Prostate gland (tissue), 2 donors: ENCODE measurements around the gene KIF21B. TPM values are rescaled to one million over a fixed set of nuclear protein-coding genes. Genes with fewer than 3 reads are reported as not detected.

ENCODE experiments used
- DNase-seq: peaks from one replicate; pipeline ENCODE4 v3.0.0-alpha.2; 2019; ENCODE audit warnings: low spot score
- H3K27ac ChIP-seq, 2 donors: fragments of 200-600 bp; sonication (generic); 2 replicates each; pipeline ENCODE4 v1.5.1; 2017 to 2019
- H3K27me3 ChIP-seq: fragments of 200-600 bp; sonication (generic); replicated peaks from 2 replicates; pipeline ENCODE4 v1.5.1; 2019; ENCODE audit not compliant: insufficient read depth
- H3K36me3 ChIP-seq, 2 donors: fragments of 200-600 bp; sonication (generic); 1 replicate in 1 of 2; 2 replicates in 1 of 2; pipeline versions ENCODE4 v1.5.1 to v1.8.1; 2017 to 2019
- H3K4me1 ChIP-seq: fragments of 200-600 bp; sonication (generic); replicated peaks from 2 replicates; pipeline ENCODE4 v1.5.1; 2019
- H3K4me3 ChIP-seq, 2 donors: fragments of 200-600 bp; sonication (generic); 2 replicates each; pipeline ENCODE4 v1.5.1; 2017 to 2019
- H3K9me3 ChIP-seq: fragments of 200-600 bp; sonication (generic); 2 replicates; pipeline ENCODE4 v1.5.1; 2017
- CTCF ChIP-seq, 4 experiments: fragments of 200-600 bp in 2 of 4; fragments of 450-650 bp in 2 of 4; sonication (generic) in 2 of 4; IDR thresholded peaks; 1 replicate in 3 of 4; 2 replicates in 1 of 4; pipeline ENCODE4 v1.5.1; 2016 to 2019; ENCODE audit warnings: antibody characterized with exemption in 4 of 4, mild to moderate bottlenecking in 2 of 4, moderate library complexity in 2 of 4
- POLR2A ChIP-seq: fragments of 450-650 bp; IDR thresholded peaks from one replicate; pipeline ENCODE4 v1.6.1; 2016; ENCODE audit warnings: antibody characterized with exemption, mild to moderate bottlenecking
- POLR2AphosphoS5 ChIP-seq: sonication (generic); formaldehyde crosslinking; IDR thresholded peaks from one replicate; pipeline ENCODE4 v1.6.1; 2017; ENCODE audit warnings: antibody characterized with exemption
- whole genome bisulfite sequencing: methylation state at CpG from one replicate; pipeline ENCODE4 v1.1.5; 2018; 5-methylcytosine and 5-hydroxymethylcytosine counted together
- intact Hi-C: fragments of 100-400 bp; cut with DNase I; formaldehyde crosslinking; loops from one replicate; pipeline ENCODE4 v1.14.2; 2022
- total RNA-seq, 2 donors: library from RNA; depleted of rRNA; stranded (reverse); fragments of >200 nt; gene quantifications; one replicate each; pipeline ENCODE4 v1.1.0, GENCODE V29; 2016

Gene KIF21B
- total RNA-seq, 2 donors from 2014 or later: 0.46 to 10.5 TPM

- intact Hi-C loops: no loop called here
- H3K9me3 ChIP-seq: no peaks in the 10 kb centered on the region
- no peak overlapping the region for H3K27ac ChIP-seq
- DNase-seq: no peak
- TF ChIP-seq POLR2AphosphoS5 (no peak), CTCF (IDR thresholded peaks at IDR 0.05) (no peak), POLR2A (no peak)
- no peaks in the 10 kb centered on the region for H3K4me1 ChIP-seq
- H3K36me3 ChIP-seq: no peaks in the 10 kb centered on the region
- no peak overlapping the region for H3K4me3 ChIP-seq
- no peaks in the 10 kb centered on the region for H3K27me3 ChIP-seq
- WGBS: 62% methylated on average over 33 of the region's 33 CpGs
Observed at GRCh38 chr1:201013991-201014815, 9.3 kb downstream of the KIF21B start.

GRCh38 chr1:201013031-201013485 is 10.5 kb downstream of the KIF21B start:
- Histone ChIP-seq H3K27ac (no peak overlapping the region), H3K27me3 (no peaks in the 10 kb centered on the region), H3K9me3 (no peaks in the 10 kb centered on the region), H3K4me1 (no peaks in the 10 kb centered on the region), H3K36me3 (no peaks in the 10 kb centered on the region), H3K4me3 (no peak overlapping the region)
- no peak for DNase-seq
- WGBS: 74% methylated on average over 4 of the region's 4 CpGs
- TF ChIP-seq POLR2A (no peak), POLR2AphosphoS5 (no peak), CTCF (IDR thresholded peaks at IDR 0.05) (no peak)
- intact Hi-C loops: no loop called here

GRCh38 chr1:201011616-201012015 is 11.9 kb downstream of the KIF21B start:
- Histone ChIP-seq H3K27me3 (no peaks in the 10 kb centered on the region), H3K27ac (no peak overlapping the region), H3K4me1 (no peaks in the 10 kb centered on the region), H3K4me3 (no peak overlapping the region), H3K36me3 (no peaks in the 10 kb centered on the region), H3K9me3 (no peaks in the 10 kb centered on the region)
- intact Hi-C loops: no loop called here
- 42% methylated on average over 3 of the region's 3 CpGs for WGBS
- DNase-seq: no peak
- TF ChIP-seq POLR2AphosphoS5: no peak
- TF ChIP-seq CTCF (IDR thresholded peaks at IDR 0.05): no peak
- no peak for TF ChIP-seq POLR2A

- Histone ChIP-seq H3K36me3 (no peaks in the 10 kb centered on the region), H3K9me3 (no peaks in the 10 kb centered on the region), H3K27ac (no peak overlapping the region), H3K27me3 (no peaks in the 10 kb centered on the region), H3K4me1 (no peaks in the 10 kb centered on the region), H3K4me3 (no peak overlapping the region)
- DNase-seq: no peak
- no peak for TF ChIP-seq CTCF (IDR thresholded peaks at IDR 0.05)
- intact Hi-C loops: no loop called here
- WGBS: 81% methylated on average over 10 of the region's 11 CpGs
Observed at GRCh38 chr1:201009962-201010645, 13.4 kb downstream of the KIF21B start.
